ENCODE data around the gene RNF215. TPM values are rescaled to one million over a fixed set of nuclear protein-coding genes. Genes with fewer than 3 reads are reported as not detected.

RNF215 gene
- total RNA-seq, 1 donor from 2014 or later = 6.7 TPM

DNA sequence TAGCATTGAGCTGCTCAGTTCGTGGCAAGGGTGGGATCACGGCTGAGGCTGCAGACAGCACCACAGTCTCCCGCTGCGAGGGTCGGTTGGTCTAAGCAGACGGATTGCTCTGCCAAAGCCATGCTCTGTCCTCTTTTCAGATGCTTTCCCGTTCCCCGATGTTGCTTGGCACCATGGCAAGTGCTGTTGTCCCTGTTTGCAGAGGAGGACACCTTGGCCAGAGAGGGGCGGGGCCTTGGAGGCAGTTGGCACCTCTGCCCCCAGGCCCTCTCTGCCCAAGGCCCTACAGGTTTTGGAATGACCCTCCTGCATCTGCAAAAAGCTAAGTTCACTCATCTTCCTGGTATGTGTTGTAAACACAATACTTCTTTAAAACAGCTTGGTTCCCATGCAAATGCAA lies 18.8 kb downstream of the RNF215 start:
- no peaks in the 10 kb centered on the region for H3K4me1 ChIP-seq
- H3K27ac ChIP-seq = no peak overlapping the region
- no peak overlapping the region for H3K4me3 ChIP-seq
- H3K27me3 ChIP-seq = no peaks in the 10 kb centered on the region
- TF ChIP-seq, protein P1, sequence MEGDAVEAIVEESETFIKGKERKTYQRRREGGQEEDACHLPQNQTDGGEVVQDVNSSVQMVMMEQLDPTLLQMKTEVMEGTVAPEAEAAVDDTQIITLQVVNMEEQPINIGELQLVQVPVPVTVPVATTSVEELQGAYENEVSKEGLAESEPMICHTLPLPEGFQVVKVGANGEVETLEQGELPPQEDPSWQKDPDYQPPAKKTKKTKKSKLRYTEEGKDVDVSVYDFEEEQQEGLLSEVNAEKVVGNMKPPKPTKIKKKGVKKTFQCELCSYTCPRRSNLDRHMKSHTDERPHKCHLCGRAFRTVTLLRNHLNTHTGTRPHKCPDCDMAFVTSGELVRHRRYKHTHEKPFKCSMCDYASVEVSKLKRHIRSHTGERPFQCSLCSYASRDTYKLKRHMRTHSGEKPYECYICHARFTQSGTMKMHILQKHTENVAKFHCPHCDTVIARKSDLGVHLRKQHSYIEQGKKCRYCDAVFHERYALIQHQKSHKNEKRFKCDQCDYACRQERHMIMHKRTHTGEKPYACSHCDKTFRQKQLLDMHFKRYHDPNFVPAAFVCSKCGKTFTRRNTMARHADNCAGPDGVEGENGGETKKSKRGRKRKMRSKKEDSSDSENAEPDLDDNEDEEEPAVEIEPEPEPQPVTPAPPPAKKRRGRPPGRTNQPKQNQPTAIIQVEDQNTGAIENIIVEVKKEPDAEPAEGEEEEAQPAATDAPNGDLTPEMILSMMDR (IDR thresholded peaks at IDR 0.05) = no peak
- H3K36me3 ChIP-seq = no peaks in the 10 kb centered on the region
- no peak for DNase-seq (ENCODE audit: low spot score in 2 of 2)
- intact Hi-C loops (cut with DNase I) = no loop called here
- H3K9me3 ChIP-seq = no peaks in the 10 kb centered on the region

DNA sequence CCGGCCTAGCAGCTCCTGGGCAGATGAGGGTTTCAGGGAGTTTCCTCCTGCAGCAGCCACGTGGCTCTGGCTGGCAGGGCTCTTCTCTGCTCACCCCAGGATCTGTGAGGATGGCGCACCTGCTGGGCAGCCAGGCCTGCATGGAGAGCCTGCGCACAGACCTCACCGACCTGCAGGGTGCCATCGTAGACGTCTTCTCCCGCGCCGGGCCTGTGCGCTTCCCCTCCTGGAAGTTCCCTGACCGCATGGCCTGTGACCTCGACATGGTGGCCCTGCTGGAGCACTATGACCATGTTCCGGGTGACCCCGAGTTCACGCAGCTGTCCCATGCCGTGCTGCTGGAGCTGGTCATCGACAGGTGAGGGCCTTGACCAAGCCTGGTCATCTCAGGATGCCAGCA lies 21.3 kb downstream of the RNF215 start:
- H3K27me3 ChIP-seq = no peaks in the 10 kb centered on the region
- no peak overlapping the region for H3K4me3 ChIP-seq
- no peak for DNase-seq (ENCODE audit: low spot score in 2 of 2)
- no peaks in the 10 kb centered on the region for H3K36me3 ChIP-seq
- TF ChIP-seq, protein P1 (IDR thresholded peaks at IDR 0.05) = no peak
- H3K27ac ChIP-seq = no peak overlapping the region
- no peaks in the 10 kb centered on the region for H3K9me3 ChIP-seq
- intact Hi-C loops (cut with DNase I) = no loop called here
- no peaks in the 10 kb centered on the region for H3K4me1 ChIP-seq

DNA sequence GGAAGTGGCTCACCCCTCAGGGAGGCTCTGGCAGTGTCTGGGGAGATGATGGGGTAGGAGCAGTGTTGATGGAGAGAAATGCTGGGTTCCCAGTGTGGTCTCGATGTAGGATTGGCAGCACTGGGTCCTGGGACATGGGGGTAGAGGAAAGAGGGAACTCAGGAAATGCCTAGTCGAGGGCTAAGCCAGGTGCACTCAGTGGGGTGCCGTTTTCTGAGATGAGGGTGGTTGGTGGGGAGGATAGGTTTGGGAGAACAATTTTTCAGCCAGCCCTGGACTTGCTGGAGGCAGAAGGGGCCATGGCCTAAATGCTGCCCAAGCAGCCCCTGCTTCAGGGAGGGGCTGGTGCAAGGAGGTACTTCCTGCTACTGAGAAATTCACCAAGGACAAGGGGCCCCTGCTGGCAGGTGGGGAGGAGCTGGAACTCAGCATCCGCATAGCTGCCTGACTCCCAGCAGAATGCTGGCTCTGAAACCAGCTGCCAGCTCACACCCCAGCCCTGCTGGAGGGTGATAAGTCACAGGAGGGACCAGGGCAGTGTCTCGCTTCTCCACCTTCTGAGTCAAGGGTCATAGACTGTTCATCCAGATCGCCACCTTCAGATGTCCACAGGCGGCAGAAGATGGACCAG lies 24.4 kb downstream of the RNF215 start:
- no peaks in the 10 kb centered on the region for H3K27me3 ChIP-seq
- H3K36me3 ChIP-seq = no peaks in the 10 kb centered on the region
- intact Hi-C loops (cut with DNase I) = no loop called here
- TF ChIP-seq, protein P1 (IDR thresholded peaks at IDR 0.05) = no peak
- H3K9me3 ChIP-seq = no peaks in the 10 kb centered on the region
- H3K27ac ChIP-seq = no peak overlapping the region
- DNase-seq (ENCODE audit: low spot score in 2 of 2) = no peak
- no peak overlapping the region for H3K4me3 ChIP-seq
- H3K4me1 ChIP-seq = no peaks in the 10 kb centered on the region

DNA sequence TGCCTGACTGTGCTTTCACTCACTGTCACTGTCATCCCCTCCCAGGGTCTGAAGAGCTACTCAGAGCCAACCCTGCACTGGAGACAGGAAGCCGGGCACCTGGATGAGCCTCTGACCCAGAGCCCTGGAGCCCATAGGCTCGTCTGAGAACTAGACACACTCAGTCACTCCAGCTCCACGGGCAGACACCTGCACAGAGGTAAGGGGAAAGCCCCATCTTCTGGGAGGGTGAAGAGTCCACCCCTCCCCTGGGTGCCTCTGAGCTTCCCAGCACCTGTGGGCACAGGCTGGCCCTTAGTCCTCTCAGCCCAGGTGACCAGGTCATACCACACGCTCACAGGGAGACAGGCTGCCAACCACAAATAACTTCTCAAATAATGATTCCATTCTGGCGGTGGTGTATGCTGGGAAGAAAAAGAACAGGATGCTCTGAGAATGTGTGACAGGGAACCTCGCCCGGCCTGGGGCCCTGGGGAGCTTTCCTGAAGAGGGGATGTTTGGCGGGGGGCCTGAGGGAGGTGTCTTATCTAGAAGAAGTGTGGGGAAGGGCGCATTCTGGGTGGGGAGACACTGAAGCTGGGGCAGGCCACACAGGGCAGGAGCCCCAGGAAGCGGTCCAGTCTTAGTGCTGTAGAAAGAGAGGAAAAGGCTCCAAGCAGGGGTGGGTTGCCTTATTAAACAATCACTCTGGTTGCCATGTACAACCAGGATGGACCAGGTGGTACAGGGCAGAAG lies 25.1 kb downstream of the RNF215 start:
- TF ChIP-seq, protein P1 (IDR thresholded peaks at IDR 0.05) = no peak
- H3K4me1 ChIP-seq = peaks cover 0 to 7% of the 10 kb centered on the region in 2 donors
- no peak overlapping the region for H3K27ac ChIP-seq
- no peak for DNase-seq (ENCODE audit: low spot score in 2 of 2)
- no peak overlapping the region for H3K4me3 ChIP-seq
- H3K9me3 ChIP-seq = no peaks in the 10 kb centered on the region
- intact Hi-C loops (cut with DNase I) = no loop called here
- no peaks in the 10 kb centered on the region for H3K27me3 ChIP-seq
- no peaks in the 10 kb centered on the region for H3K36me3 ChIP-seq

DNA sequence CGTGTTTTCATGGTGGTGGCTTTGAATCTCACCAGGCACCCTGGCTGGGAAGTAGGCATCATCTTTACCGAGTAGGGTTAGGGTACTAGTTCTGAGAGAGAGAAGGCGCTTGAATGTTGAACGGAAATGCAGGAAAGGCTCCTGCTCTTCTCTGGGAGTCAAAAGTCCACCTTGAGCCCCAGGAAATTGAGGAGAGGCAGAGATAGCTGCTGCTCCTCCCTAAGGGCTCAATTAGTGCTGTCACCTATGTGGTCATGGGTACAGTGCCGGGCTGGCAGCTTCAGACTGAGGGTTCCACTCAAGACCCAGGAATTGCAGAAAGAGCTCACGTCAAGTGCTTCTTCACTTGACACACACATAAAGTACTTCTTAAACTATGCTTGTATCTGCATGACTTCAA lies 28.7 kb downstream of the RNF215 start:
- intact Hi-C loops (cut with DNase I) = no loop called here
- TF ChIP-seq, protein P1 (IDR thresholded peaks at IDR 0.05) = no peak

More for the DNA sequence above, 28.7 kb downstream of the RNF215 start:
- Histone ChIP-seq H3K27me3 (no peaks in the 10 kb centered on the region), H3K27ac (no peak overlapping the region), H3K9me3 (no peaks in the 10 kb centered on the region), H3K36me3 (no peaks in the 10 kb centered on the region), H3K4me1 (peaks cover 11 to 24% of the 10 kb centered on the region in 2 donors), H3K4me3 (no peak overlapping the region)
- DNase-seq (ENCODE audit: low spot score in 2 of 2) = no peak
